Type B pancreatic cell (in vitro differentiated cells): Measurements from ENCODE around the gene EMSY. TPM values are rescaled to one million over a fixed set of nuclear protein-coding genes. Genes with fewer than 3 reads are reported as not detected.
A peak's percentile ranks its signal among the peaks of the same experiment; 100 is the strongest.

Source experiments
- DNase-seq: peaks from one replicate; pipeline ENCODE4 v3.0.0; 2021; ENCODE audit warnings: mixed read lengths; ENCODE audit not compliant: unreplicated experiment; ENCODE audit errors: extremely low spot score
- H3K27ac Mint-ChIP-seq: 2 replicates; pipeline ENCODE4 v1.8.0; 2021; ENCODE audit warnings: mild to moderate bottlenecking, mixed read lengths
- H3K27me3 Mint-ChIP-seq: 2 replicates; pipeline ENCODE4 v1.8.0; 2021; ENCODE audit warnings: mixed read lengths
- H3K36me3 Mint-ChIP-seq: 2 replicates; pipeline ENCODE4 v1.8.0; 2021; ENCODE audit warnings: mixed read lengths
- H3K4me1 Mint-ChIP-seq: one replicate; pipeline ENCODE4 v1.8.0; 2021; ENCODE audit warnings: mixed read lengths; ENCODE audit not compliant: unreplicated experiment
- H3K4me3 Mint-ChIP-seq: 2 replicates; pipeline ENCODE4 v1.8.0; 2021; ENCODE audit warnings: mild to moderate bottlenecking, mixed read lengths
- H3K9me3 Mint-ChIP-seq: 2 replicates; pipeline ENCODE4 v1.8.0; 2021; ENCODE audit warnings: mixed read lengths
- CTCF ChIP-seq: fragments of 200-600 bp; sonication (generic); conservative IDR thresholded peaks from 2 replicates; pipeline ENCODE4 v1.5.0; 2021; ENCODE audit warnings: antibody characterized with exemption, mild to moderate bottlenecking
- total RNA-seq: library from RNA; stranded (reverse); gene quantifications from 2 replicates; pipeline ENCODE4 v1.2.1, GENCODE V29; 2021; ENCODE audit warnings: low replicate concordance

EMSY gene
- total RNA-seq, 1 donor from 2014 or later = 32.3 TPM

GRCh38 chr11:76406359-76406758 is 38.5 kb upstream of the EMSY start:
- TF ChIP-seq CTCF = no peak
- no peak overlapping the region for H3K27ac Mint-ChIP-seq

DNA sequence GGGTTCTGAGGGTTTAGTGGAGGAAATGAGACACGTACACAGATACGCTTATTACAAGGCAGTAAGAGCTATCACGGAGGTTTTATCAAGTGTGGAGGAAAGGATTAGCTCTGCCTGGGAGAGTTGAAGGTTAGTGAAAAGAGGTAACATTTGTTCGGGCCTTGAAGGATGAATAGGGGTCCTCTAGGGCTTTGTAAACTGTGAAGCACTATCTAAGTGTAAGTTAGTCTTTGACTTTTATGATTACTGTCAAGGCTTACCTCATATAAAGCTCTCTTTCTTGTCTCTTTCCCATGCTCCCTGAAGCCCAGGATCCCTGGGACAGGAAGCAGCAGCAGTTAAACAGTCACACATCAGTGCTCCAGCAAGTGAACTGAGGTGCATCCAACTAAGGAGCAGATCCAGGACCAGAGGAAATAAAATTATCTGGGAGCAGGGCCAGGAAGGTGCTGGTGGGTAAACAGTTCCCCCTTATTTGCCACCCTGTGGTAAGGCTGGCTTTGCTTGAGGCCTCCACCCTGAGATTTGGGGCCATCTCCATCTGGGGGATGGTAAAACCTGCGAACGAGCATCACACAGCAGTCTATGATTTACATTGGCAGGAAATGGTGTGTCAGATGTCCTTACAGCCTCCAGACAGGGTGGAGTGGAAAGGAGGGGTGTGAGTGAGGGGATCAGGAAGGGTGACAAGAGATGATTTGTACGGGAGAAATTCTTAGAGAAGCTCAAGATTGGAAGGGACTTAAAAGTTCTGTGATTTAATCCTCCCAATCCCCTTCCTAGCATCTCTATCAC is 36.5 kb upstream of the EMSY start:
- Mint-ChIP-seq H3K4me3 (no peak overlapping the region), H3K4me1 (peaks cover 20% of the 10 kb centered on the region), H3K27ac (no peak overlapping the region), H3K9me3 (no peaks in the 10 kb centered on the region), H3K36me3 (no peaks in the 10 kb centered on the region), H3K27me3 (peaks cover 4% of the 10 kb centered on the region)
- no peak for TF ChIP-seq CTCF
- DNase-seq = no peak

More at GRCh38 chr11:76406359-76406758, 38.5 kb upstream of the EMSY start:
- no peaks in the 10 kb centered on the region for H3K36me3 Mint-ChIP-seq
- H3K4me1 Mint-ChIP-seq = peaks cover 20% of the 10 kb centered on the region
- no peak for DNase-seq
- no peak overlapping the region for H3K4me3 Mint-ChIP-seq
- peaks cover 4% of the 10 kb centered on the region for H3K27me3 Mint-ChIP-seq
- H3K9me3 Mint-ChIP-seq = no peaks in the 10 kb centered on the region

- TF ChIP-seq CTCF = no peak
- Mint-ChIP-seq H3K4me3 (no peak overlapping the region), H3K9me3 (peaks cover 5% of the 10 kb centered on the region), H3K27me3 (peaks cover 8% of the 10 kb centered on the region), H3K27ac (no peak overlapping the region), H3K4me1 (peaks cover 20% of the 10 kb centered on the region), H3K36me3 (no peaks in the 10 kb centered on the region)
- no peak for DNase-seq
Observed at GRCh38 chr11:76410851-76411357, 33.9 kb upstream of the EMSY start.

DNA sequence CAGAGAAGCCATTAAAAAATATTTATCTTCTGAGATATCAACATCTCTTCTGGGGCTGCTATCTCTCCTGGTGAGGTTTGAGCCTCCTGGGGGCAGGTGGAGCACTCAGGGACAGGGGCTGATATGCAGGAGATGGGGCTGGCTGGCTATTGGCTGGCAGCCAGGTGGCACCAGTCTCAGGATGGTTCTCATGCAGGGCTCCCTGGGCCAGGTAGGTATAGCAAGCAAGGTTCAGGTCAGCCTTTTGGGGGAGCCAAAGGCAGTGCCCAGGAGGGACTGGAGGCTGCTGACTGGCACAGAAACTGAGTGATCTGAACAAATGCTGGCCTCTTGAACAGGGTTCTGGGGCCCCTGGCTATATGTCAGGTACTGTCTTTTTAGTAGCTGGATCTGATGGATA is 29.7 kb upstream of the EMSY start:
- no peak for DNase-seq
- H3K36me3 Mint-ChIP-seq = no peaks in the 10 kb centered on the region
- H3K4me3 Mint-ChIP-seq = no peak overlapping the region
- no peak overlapping the region for H3K27ac Mint-ChIP-seq
- peaks cover 8% of the 10 kb centered on the region for H3K4me1 Mint-ChIP-seq
- no peak for TF ChIP-seq CTCF
- peaks cover 5% of the 10 kb centered on the region for H3K9me3 Mint-ChIP-seq
- H3K27me3 Mint-ChIP-seq = peaks cover 3% of the 10 kb centered on the region

- H3K27ac Mint-ChIP-seq = no peak overlapping the region
- no peaks in the 10 kb centered on the region for H3K27me3 Mint-ChIP-seq
- no peaks in the 10 kb centered on the region for H3K4me1 Mint-ChIP-seq
- H3K9me3 Mint-ChIP-seq = no peaks in the 10 kb centered on the region
- TF ChIP-seq CTCF = peak; percentile 39
- H3K4me3 Mint-ChIP-seq = no peak overlapping the region
- no peaks in the 10 kb centered on the region for H3K36me3 Mint-ChIP-seq
- no peak for DNase-seq
Observed at GRCh38 chr11:76419896-76420295, 24.9 kb upstream of the EMSY start.
